HepG2 (cell line): Measurements from ENCODE around the gene TSGA10IP. TPM values are rescaled to one million over a fixed set of nuclear protein-coding genes. Genes with fewer than 3 reads are reported as not detected.

Experiments
- BRD4 ChIP-seq: sonication (generic); formaldehyde crosslinking; IDR thresholded peaks from 2 replicates; pipeline ENCODE4 v1.4.0; 2020; ENCODE audit warnings: missing genetic modification reagents
- FOXC1 ChIP-seq: sonication (generic); formaldehyde crosslinking; IDR thresholded peaks from 2 replicates; pipeline ENCODE4 v1.8.0; 2022; ENCODE audit warnings: mild to moderate bottlenecking, missing genetic modification reagents, borderline replicate concordance
- GTF2F1 ChIP-seq: fragments of 150-350 bp; IDR thresholded peaks from 2 replicates; pipeline ENCODE4 v1.6.1; 2014; ENCODE audit warnings: low read length
- MEIS2 ChIP-seq: sonication (generic); formaldehyde crosslinking; IDR thresholded peaks from 2 replicates; pipeline ENCODE4 v1.9.0; 2021; ENCODE audit warnings: mild to moderate bottlenecking, missing genetic modification reagents
- NCOR1 ChIP-seq: fragments of 200-600 bp; sonication (generic); IDR thresholded peaks from 2 replicates; pipeline ENCODE4 v1.7.0; 2017; ENCODE audit warnings: antibody characterized with exemption, low read length, borderline replicate concordance
- REST ChIP-seq, 2 experiments: IDR thresholded peaks; 2 replicates each; pipeline ENCODE4 v1.6.1; 2011 to 2012; ENCODE audit warnings: low read length in 2 of 2, borderline replicate concordance in 1 of 2, low read depth in 1 of 2, mild to moderate bottlenecking in 1 of 2, moderate library complexity in 1 of 2
- SRSF1 ChIP-seq: fragments of 200-400 bp; formaldehyde crosslinking; optimal IDR thresholded peaks from 2 replicates; pipeline ENCODE3; 2017; ENCODE audit warnings: mild to moderate bottlenecking, low read depth, low read length, moderate library complexity
- ZNF580 ChIP-seq: IDR thresholded peaks from 2 replicates; pipeline ENCODE4 v1.6.1; 2016; ENCODE audit warnings: low read depth, borderline replicate concordance
- ZNF800 ChIP-seq: sonication (generic); formaldehyde crosslinking; IDR thresholded peaks from 2 replicates; pipeline ENCODE4 v1.4.0; 2020; ENCODE audit warnings: missing genetic modification reagents
- polyA plus RNA-seq, 8 experiments: library from polyadenylated mRNA; depleted of rRNA in 3 of 8; stranded (reverse) in 7 of 8; unstranded in 1 of 8; fragments of >200 nt; fragmentation: Illumina TruSeq in 4 of 8; extraction: Trizol in 4 of 8; gene quantifications; 2 replicates each; pipeline versions ENCODE4 v1.2.1 to v1.2.3, GENCODE V29; 2011 to 2016; ENCODE audit warnings: low read depth in 4 of 8, missing spikeins in 1 of 8, mixed read lengths in 1 of 8; ENCODE audit not compliant: insufficient read depth in 1 of 8
- total RNA-seq, 5 experiments: library from RNA; depleted of rRNA; stranded (reverse); fragments of >200 nt; fragmentation: Illumina TruSeq; extraction: Trizol; gene quantifications; 2 replicates each; pipeline ENCODE4 v1.2.3, GENCODE V29; 2016; ENCODE audit warnings: low read depth in 1 of 5
- TF ChIP-seq, protein P1 (sequence below): sonication (generic); formaldehyde crosslinking; IDR thresholded peaks from 2 replicates; pipeline ENCODE4 v1.4.0; 2020; ENCODE audit warnings: low read depth, mild to moderate bottlenecking, missing genetic modification reagents
- TF ChIP-seq, protein P2 (sequence below), 2 experiments: sonication (generic) in 1 of 2; formaldehyde crosslinking in 1 of 2; IDR thresholded peaks; 2 replicates each; pipeline versions ENCODE4 v1.6.1 to v1.9.0; 2014 to 2022; ENCODE audit warnings: antibody characterized with exemption in 1 of 2, borderline replicate concordance in 1 of 2, inconsistent platforms in 1 of 2, low read depth in 1 of 2, missing genetic modification reagents in 1 of 2
- TF ChIP-seq, protein P3 (sequence below): sonication (generic); formaldehyde crosslinking; conservative IDR thresholded peaks from 2 replicates; pipeline ENCODE4 v1.4.0; 2020; ENCODE audit warnings: missing genetic modification reagents

TSGA10IP gene
- total and polyA plus RNA-seq, 2 of the 13 experiments (the other 11 are each of a cell fraction or from before 2014, with no cell fraction given), result not detected

DNA sequence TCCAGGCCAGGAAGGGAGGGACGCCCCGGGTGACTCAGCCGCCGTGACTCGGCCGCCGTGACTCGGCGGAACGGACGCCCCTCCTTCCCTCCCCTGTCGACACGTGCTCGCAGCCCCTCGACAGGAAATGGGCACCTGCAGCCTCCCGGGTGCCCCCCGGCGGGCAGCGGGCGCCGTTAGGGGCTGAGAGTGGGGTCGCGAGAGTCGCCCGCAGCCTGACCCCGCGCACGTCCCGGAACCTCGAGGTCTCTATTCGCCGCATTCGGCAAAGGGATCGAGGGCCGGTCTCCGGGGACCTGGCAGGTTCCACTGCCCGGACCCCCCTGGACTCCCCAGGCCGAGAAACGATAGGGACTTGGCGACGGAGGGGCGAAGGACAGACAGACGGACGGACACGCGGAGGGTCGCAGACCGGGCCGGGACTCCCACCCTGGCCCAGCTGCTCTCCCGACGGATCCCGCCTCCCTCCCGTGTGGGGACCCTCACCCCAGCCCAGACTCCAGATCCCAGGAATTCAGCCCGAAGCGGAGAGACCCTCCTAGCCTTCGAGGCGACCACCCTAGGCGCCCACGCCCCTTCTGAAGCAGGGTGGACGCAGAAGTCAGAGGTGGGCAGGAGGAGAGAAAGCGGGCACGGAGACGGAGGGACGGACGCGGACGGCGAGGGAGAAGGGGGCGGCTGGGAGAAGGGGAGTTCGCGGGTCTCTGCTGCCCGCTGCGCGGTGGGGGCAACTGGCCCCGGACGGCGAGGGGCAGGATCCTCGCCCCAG, 45.7 kb upstream of the TSGA10IP start (continued):
- TF ChIP-seq REST (IDR thresholded peaks at IDR 0.05; ENCODE audit: borderline replicate concordance in 1 of 2, low read depth in 1 of 2, low read length in 2 of 2), result no peak
- 0 out of 2 replicates have a peak, but pooled peaks have one; percentile 5 for TF ChIP-seq ZNF800 (CRISPR knock-in tag)
- TF ChIP-seq MEIS2 (CRISPR knock-in tag), result no peak
- TF ChIP-seq NCOR1, result no peak
- TF ChIP-seq, protein P1, sequence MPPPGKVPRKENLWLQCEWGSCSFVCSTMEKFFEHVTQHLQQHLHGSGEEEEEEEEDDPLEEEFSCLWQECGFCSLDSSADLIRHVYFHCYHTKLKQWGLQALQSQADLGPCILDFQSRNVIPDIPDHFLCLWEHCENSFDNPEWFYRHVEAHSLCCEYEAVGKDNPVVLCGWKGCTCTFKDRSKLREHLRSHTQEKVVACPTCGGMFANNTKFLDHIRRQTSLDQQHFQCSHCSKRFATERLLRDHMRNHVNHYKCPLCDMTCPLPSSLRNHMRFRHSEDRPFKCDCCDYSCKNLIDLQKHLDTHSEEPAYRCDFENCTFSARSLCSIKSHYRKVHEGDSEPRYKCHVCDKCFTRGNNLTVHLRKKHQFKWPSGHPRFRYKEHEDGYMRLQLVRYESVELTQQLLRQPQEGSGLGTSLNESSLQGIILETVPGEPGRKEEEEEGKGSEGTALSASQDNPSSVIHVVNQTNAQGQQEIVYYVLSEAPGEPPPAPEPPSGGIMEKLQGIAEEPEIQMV (CRISPR knock-in tag), result no peak
- no peak for TF ChIP-seq GTF2F1
- 0 out of 2 replicates have a peak, but pooled peaks have one; percentile 19 for TF ChIP-seq BRD4 (CRISPR knock-in tag)
- peak; percentile 58 for TF ChIP-seq SRSF1
- TF ChIP-seq, protein P2, sequence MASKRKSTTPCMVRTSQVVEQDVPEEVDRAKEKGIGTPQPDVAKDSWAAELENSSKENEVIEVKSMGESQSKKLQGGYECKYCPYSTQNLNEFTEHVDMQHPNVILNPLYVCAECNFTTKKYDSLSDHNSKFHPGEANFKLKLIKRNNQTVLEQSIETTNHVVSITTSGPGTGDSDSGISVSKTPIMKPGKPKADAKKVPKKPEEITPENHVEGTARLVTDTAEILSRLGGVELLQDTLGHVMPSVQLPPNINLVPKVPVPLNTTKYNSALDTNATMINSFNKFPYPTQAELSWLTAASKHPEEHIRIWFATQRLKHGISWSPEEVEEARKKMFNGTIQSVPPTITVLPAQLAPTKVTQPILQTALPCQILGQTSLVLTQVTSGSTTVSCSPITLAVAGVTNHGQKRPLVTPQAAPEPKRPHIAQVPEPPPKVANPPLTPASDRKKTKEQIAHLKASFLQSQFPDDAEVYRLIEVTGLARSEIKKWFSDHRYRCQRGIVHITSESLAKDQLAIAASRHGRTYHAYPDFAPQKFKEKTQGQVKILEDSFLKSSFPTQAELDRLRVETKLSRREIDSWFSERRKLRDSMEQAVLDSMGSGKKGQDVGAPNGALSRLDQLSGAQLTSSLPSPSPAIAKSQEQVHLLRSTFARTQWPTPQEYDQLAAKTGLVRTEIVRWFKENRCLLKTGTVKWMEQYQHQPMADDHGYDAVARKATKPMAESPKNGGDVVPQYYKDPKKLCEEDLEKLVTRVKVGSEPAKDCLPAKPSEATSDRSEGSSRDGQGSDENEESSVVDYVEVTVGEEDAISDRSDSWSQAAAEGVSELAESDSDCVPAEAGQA (IDR thresholded peaks at IDR 0.05; ENCODE audit: low read depth), result no peak
- TF ChIP-seq, protein P2 (CRISPR knock-in tag; IDR thresholded peaks at IDR 0.05; ENCODE audit: borderline replicate concordance), result no peak
- 0 out of 2 replicates have a peak, but pooled peaks have one; percentile 37 for TF ChIP-seq ZNF580 (CRISPR knock-in tag)
- peak; percentile 45; the same call in 1 of the 2 replicates for TF ChIP-seq FOXC1
- TF ChIP-seq, protein P3, sequence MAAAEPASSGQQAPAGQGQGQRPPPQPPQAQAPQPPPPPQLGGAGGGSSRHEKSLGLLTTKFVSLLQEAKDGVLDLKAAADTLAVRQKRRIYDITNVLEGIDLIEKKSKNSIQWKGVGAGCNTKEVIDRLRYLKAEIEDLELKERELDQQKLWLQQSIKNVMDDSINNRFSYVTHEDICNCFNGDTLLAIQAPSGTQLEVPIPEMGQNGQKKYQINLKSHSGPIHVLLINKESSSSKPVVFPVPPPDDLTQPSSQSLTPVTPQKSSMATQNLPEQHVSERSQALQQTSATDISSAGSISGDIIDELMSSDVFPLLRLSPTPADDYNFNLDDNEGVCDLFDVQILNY (CRISPR knock-in tag), result no peak
